K562 (cell line): ENCODE measurements around the gene SLC12A3. TPM values are rescaled to one million over a fixed set of nuclear protein-coding genes. Genes with fewer than 3 reads are reported as not detected.

ENCODE experiments used
- ATAC-seq: fragments of 200-7000 bp; cut with Tn5 transposase; 3 replicates; pipeline ENCODE4 v1.9.1; 2020; ENCODE audit warnings: moderate library complexity
- BruUV-seq: library from RNA; stranded (reverse); fragments of 400-500 nt; replicated peaks from 2 replicates; lab custom pipeline; 2021; lab: Mats Ljungman, UMichigan
- CTCF ChIA-PET: fragments of 300-600 bp; formaldehyde crosslinking; extraction: SDS; loops from one replicate; lab custom pipeline; 2021; ENCODE audit warnings: low intra/inter-chr PET ratio; lab: Yijun Ruan, JAX
- POLR2A ChIA-PET: fragments of 300-600, 350-650 bp; sonication (Branson Sonifier 250); formaldehyde crosslinking; extraction: SDS; loops from one replicate; lab custom pipeline; 2021; ENCODE audit warnings: antibody characterized with exemption, inconsistent platforms; lab: Yijun Ruan, JAX
- DNase-seq, 4 experiments: peaks; one replicate each; pipeline versions ENCODE4 v3.0.0 to v3.0.0-alpha.2; 2011 to 2018; ENCODE audit warnings: low spot score in 3 of 4, mixed read lengths in 3 of 4; ENCODE audit errors: extremely low read depth in 1 of 4
- FAIRE-seq: peaks from 2 replicates; lab custom pipeline; 2011; peaks lifted over from hg19 to GRCh38; lab: Jason Lieb, UNC
- H2AFZ ChIP-seq: 2 replicates; pipeline ENCODE4 v1.6.0; 2011; ENCODE audit warnings: low read depth, low read length, control low read depth, inconsistent platforms
- H3K27ac ChIP-seq: fragments of 200-600 bp; 3 replicates; pipeline ENCODE4 v1.8.0; 2011; ENCODE audit warnings: low read depth, mild to moderate bottlenecking, control low read depth, inconsistent platforms, low read length, moderate library complexity, mixed read lengths; ENCODE audit errors: extremely low read depth
- H3K27me3 ChIP-seq, 2 experiments: fragments of 300-600 bp in 1 of 2; 2 replicates in 1 of 2; 3 replicates in 1 of 2; pipeline versions ENCODE4 v1.6.0 to v1.8.0; 2011; ENCODE audit warnings: inconsistent platforms in 2 of 2, low read length in 2 of 2, mild to moderate bottlenecking in 1 of 2, mixed read lengths in 1 of 2, moderate library complexity in 1 of 2; ENCODE audit not compliant: control insufficient read depth in 2 of 2, insufficient read depth in 2 of 2
- H3K36me3 ChIP-seq: fragments of 300-600 bp; 3 replicates; pipeline ENCODE4 v1.8.0; 2011; ENCODE audit warnings: mild to moderate bottlenecking, low read length, inconsistent platforms; ENCODE audit not compliant: control insufficient read depth, insufficient read depth
- H3K4me1 ChIP-seq, 2 experiments: fragments of 200-600 bp in 1 of 2; replicated peaks in 1 of 2; 2 replicates in 1 of 2; 3 replicates in 1 of 2; pipeline versions ENCODE4 v1.5.1 to v1.8.0; 2011; ENCODE audit warnings: inconsistent platforms in 2 of 2, low read length in 2 of 2, mild to moderate bottlenecking in 1 of 2, mixed read lengths in 1 of 2, moderate library complexity in 1 of 2; ENCODE audit not compliant: control insufficient read depth in 2 of 2, insufficient read depth in 2 of 2
- H3K4me2 ChIP-seq: 2 replicates; pipeline ENCODE4 v1.6.1; 2011; ENCODE audit warnings: low read length, control low read depth, inconsistent platforms, mixed read lengths; ENCODE audit not compliant: insufficient read depth
- H3K4me3 ChIP-seq: fragments of 200-600 bp; sonication (generic), shearing (Covaris generic); 2 replicates; pipeline ENCODE4 v1.5.1; 2016; ENCODE audit warnings: control low read depth, inconsistent platforms
- H3K79me2 ChIP-seq: fragments of 200-600 bp; 3 replicates; pipeline ENCODE4 v1.8.0; 2011; ENCODE audit warnings: low read length, inconsistent platforms; ENCODE audit not compliant: control insufficient read depth, insufficient read depth
- H3K9ac ChIP-seq, 2 experiments: 2 replicates each; pipeline versions ENCODE4 v1.6.0 to v1.6.1; 2011; ENCODE audit warnings: low read depth in 2 of 2, low read length in 2 of 2, control low read depth in 1 of 2, inconsistent platforms in 1 of 2, mild to moderate bottlenecking in 1 of 2, mixed read lengths in 1 of 2; ENCODE audit not compliant: insufficient read depth in 1 of 2
- H3K9me1 ChIP-seq: one replicate; pipeline ENCODE4 v1.6.0; 2011; ENCODE audit warnings: inconsistent platforms, mild to moderate bottlenecking, low read length, moderate library complexity; ENCODE audit not compliant: control insufficient read depth, insufficient read depth
- H3K9me3 ChIP-seq: replicated peaks from 2 replicates; pipeline ENCODE4 v1.5.1; 2011; ENCODE audit warnings: low read depth, low read length, inconsistent platforms; ENCODE audit not compliant: control insufficient read depth, insufficient read depth
- H4K20me1 ChIP-seq: replicated peaks from 2 replicates; pipeline ENCODE4 v1.6.1; 2011; ENCODE audit warnings: low read length, inconsistent platforms, mixed read lengths; ENCODE audit not compliant: control insufficient read depth, insufficient read depth
- PTRF ChIP-seq: fragments of 450-650 bp; IDR thresholded peaks from 2 replicates; pipeline ENCODE4 v1.6.1; 2016; ENCODE audit warnings: mild to moderate bottlenecking, missing genetic modification characterization, missing compliant biosample characterization
- ZC3H11A ChIP-seq: IDR thresholded peaks from 2 replicates; pipeline ENCODE4 v1.6.1; 2012; ENCODE audit warnings: low read depth, low read length, improper control_type of control experiment
- ZNF507 ChIP-seq: conservative IDR thresholded peaks from 2 replicates; pipeline ENCODE4 v1.6.1; 2017; ENCODE audit warnings: missing genetic modification characterization, missing compliant biosample characterization
- ZNF57 ChIP-seq: fragments of 450-650 bp; formaldehyde crosslinking; IDR thresholded peaks from 2 replicates; pipeline ENCODE4 v1.4.0; 2020; ENCODE audit warnings: mild to moderate bottlenecking, moderate library complexity
- WGBS: fragments of 100-300 bp; shearing (Covaris generic); methylation state at CpG from one replicate; pipeline ENCODE4 v1.1.6; 2016; ENCODE audit warnings: low coverage, mixed read lengths; ENCODE audit not compliant: insufficient coverage; ENCODE audit errors: missing lambda C conversion rate; 5-methylcytosine and 5-hydroxymethylcytosine counted together
- in situ Hi-C: fragments of 300-500 bp; cut with MboI; formaldehyde crosslinking; loops from 4 replicates; pipeline ENCODE4 v1.15.0; 2018; ENCODE audit warnings: inconsistent platforms, mixed read lengths
- intact Hi-C: fragments of 100-400 bp; cut with micrococcal nuclease; formaldehyde crosslinking; loops from 2 replicates; pipeline ENCODE4 v1.14.2; 2022
- polyA plus RNA-seq, 8 experiments: library from polyadenylated mRNA; depleted of rRNA in 4 of 8; stranded (reverse) in 5 of 8; unstranded in 3 of 8; fragments of >200 nt; fragmentation: Nextera tagmentation in 2 of 8; fragmentation: Illumina TruSeq in 1 of 8; extraction: Ambion mirVana in 2 of 8; extraction: Trizol in 1 of 8; gene quantifications; 2 replicates each; pipeline versions ENCODE4 v1.2.1 to v1.2.3, GENCODE V29; 2011 to 2014; ENCODE audit warnings: inconsistent platforms in 1 of 8, missing spikeins in 1 of 8
- total RNA-seq, 7 experiments: library from RNA; depleted of rRNA in 6 of 7; stranded (reverse); fragments of >200 nt in 6 of 7; fragmentation: Illumina TruSeq in 2 of 7; extraction: Trizol in 2 of 7; gene quantifications; 2 replicates each; pipeline versions ENCODE4 v1.2.1 to v1.2.3, GENCODE V29; 2011 to 2021; ENCODE audit warnings: low replicate concordance in 1 of 7
- TF ChIP-seq, protein P1 (sequence below): sonication (generic); formaldehyde crosslinking; IDR thresholded peaks from 2 replicates; pipeline ENCODE4 v1.8.1; 2023; ENCODE audit warnings: missing genetic modification reagents, mild to moderate bottlenecking, borderline replicate concordance

Gene SLC12A3
- total and polyA plus RNA-seq, 9 of the 15 experiments (the other 6 are each of a cell fraction or from before 2014, with no cell fraction given), result not detected

DNA sequence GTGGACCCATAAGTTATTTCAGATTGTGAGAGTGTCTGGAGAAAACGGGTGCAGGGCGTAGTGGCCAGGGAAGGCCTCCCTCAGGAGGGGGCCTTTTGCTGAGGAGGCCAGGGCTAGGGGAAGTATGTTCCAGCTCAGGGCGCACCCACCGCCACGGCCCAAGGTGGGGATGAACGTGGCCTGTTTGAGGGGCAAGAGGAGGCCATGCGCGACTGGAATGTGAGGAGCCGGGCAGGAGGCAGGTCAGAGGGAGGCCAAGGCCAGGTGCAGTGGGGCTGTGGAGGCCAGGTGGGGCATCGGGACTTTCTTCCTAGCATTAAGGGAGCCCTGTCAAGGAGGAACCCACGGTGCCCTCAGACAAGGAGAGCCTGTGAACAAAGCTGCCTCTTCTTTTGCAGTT is 26.7 kb downstream of the SLC12A3 start:
- CTCF ChIA-PET, result no interaction called here
- ATAC-seq, result no peak

More for the DNA sequence above, 26.7 kb downstream of the SLC12A3 start:
- Histone ChIP-seq H3K27me3 (peaks cover 7 to 40% of the 10 kb centered on the region in 2 experiments; a peak in 3 of 5 replicates), H3K9me1 (no peaks in the 10 kb centered on the region), H3K9ac (no peak overlapping the region; a peak in 1 of 4 replicates), H2AFZ (no peak overlapping the region), H3K9me3 (no peaks in the 10 kb centered on the region), H3K4me1 (peaks cover 0 to 3% of the 10 kb centered on the region in 2 experiments; a peak in 1 of 5 replicates), H3K4me3 (no peak overlapping the region), H3K4me2 (no peak overlapping the region), H3K36me3 (no peaks in the 10 kb centered on the region), H4K20me1 (no peaks in the 10 kb centered on the region), H3K79me2 (no peaks in the 10 kb centered on the region), H3K27ac (no peak overlapping the region)
- intact Hi-C loops, result no loop called here
- no TSS peak for BruUV-seq
- no peak for FAIRE-seq
- no peak for DNase-seq
- POLR2A ChIA-PET, result interaction anchor here (0.6 kb wide), 1 partner anchor 50 kb away, joined by 3 read pairs; no protein-coding TSS in a partner anchor
- in situ Hi-C loops, result no loop called here
- WGBS, result 8% methylated on average over 11 of the region's 11 CpGs
- TF ChIP-seq ZNF57 (no peak), PTRF (tag) (no peak), ZC3H11A (no peak), ZNF507 (tag) (no peak)
- TF ChIP-seq, protein P1, sequence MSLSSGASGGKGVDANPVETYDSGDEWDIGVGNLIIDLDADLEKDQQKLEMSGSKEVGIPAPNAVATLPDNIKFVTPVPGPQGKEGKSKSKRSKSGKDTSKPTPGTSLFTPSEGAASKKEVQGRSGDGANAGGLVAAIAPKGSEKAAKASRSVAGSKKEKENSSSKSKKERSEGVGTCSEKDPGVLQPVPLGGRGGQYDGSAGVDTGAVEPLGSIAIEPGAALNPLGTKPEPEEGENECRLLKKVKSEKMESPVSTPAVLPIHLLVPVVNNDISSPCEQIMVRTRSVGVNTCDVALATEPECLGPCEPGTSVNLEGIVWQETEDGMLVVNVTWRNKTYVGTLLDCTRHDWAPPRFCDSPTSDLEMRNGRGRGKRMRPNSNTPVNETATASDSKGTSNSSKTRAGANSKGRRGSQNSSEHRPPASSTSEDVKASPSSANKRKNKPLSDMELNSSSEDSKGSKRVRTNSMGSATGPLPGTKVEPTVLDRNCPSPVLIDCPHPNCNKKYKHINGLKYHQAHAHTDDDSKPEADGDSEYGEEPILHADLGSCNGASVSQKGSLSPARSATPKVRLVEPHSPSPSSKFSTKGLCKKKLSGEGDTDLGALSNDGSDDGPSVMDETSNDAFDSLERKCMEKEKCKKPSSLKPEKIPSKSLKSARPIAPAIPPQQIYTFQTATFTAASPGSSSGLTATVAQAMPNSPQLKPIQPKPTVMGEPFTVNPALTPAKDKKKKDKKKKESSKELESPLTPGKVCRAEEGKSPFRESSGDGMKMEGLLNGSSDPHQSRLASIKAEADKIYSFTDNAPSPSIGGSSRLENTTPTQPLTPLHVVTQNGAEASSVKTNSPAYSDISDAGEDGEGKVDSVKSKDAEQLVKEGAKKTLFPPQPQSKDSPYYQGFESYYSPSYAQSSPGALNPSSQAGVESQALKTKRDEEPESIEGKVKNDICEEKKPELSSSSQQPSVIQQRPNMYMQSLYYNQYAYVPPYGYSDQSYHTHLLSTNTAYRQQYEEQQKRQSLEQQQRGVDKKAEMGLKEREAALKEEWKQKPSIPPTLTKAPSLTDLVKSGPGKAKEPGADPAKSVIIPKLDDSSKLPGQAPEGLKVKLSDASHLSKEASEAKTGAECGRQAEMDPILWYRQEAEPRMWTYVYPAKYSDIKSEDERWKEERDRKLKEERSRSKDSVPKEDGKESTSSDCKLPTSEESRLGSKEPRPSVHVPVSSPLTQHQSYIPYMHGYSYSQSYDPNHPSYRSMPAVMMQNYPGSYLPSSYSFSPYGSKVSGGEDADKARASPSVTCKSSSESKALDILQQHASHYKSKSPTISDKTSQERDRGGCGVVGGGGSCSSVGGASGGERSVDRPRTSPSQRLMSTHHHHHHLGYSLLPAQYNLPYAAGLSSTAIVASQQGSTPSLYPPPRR (CRISPR knock-in tag), result no peak
